ENCODE data around the gene TNS3. TPM values are rescaled to one million over a fixed set of nuclear protein-coding genes. Genes with fewer than 3 reads are reported as not detected.

Gene TNS3
- total and polyA plus RNA-seq, 2 of the 13 experiments (the other 11 are each of a cell fraction or from before 2014, with no cell fraction given), result 52.9 to 55.7 TPM

DNA sequence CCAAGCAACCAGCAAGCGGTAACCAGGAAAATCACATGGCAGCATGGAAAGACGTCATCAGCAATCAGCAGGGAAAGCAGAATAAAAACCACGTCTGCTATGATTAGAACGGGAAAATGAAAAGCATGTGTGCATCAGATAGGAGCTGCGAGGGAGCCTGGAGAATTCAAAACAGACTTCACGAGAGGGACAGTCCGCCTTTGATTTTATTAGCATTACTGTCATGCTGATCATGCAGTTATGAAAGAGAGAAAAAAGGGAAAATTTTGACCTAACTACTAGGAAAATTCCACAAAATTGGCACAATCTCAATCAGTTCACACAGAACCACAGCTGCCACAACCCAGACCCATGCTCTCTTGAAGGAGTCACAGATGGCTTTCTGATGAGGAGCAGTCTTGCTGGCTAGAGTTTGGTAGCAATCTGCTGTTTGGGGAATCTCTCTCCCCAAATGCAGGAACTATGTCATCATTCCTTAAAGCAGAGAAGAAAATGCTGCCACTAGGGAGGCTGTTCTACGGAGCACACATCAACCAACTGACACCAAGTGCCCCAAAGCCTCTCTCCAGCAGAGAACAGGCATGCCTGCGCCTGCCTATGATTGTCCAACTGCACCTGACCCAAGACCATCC lies 295.9 kb downstream of the TNS3 start:
- WGBS (ENCODE audit: low lambda C conversion rate), result 98% methylated on average over 9 of the region's 9 CpGs
- H3K9ac ChIP-seq (ENCODE audit: insufficient read depth, low read depth, low read length), result no peak overlapping the region
- H3K4me2 ChIP-seq (ENCODE audit: low read depth, low read length), result no peak overlapping the region
- no peak for DNase-seq (ENCODE audit: low spot score)
- BruUV-seq (replicated peaks), result no TSS peak
- H3K4me1 ChIP-seq (ENCODE audit: insufficient read depth, low read length), result peaks cover 24% of the 10 kb centered on the region
- H3K27me3 ChIP-seq (ENCODE audit: control insufficient read depth in 1 of 2, insufficient read depth in 2 of 2, low read length in 2 of 2), result no peaks in the 10 kb centered on the region
- FAIRE-seq, result no peak
- no peak overlapping the region for H3K27ac ChIP-seq (ENCODE audit: extremely low read length, insufficient read depth, low read length)
- intact Hi-C loops (cut with micrococcal nuclease; ENCODE audit: unreplicated experiment) (no loop called here), in situ Hi-C loops (cut with HindIII; ENCODE audit: extremely low pct_ligation_motif_present, low pct_unique_long_range_greater_than_20kb) (loop anchor here (25.0 kb wide), 1 partner anchor 551 kb away; no protein-coding TSS in a partner anchor)
- H4K20me1 ChIP-seq (ENCODE audit: insufficient read depth, low read length), result peaks cover 40% of the 10 kb centered on the region; the same call in 1 of the 2 replicates
- no peak overlapping the region for H3K4me3 ChIP-seq (replicated peaks in 1 of 3; ENCODE audit: insufficient read depth in 1 of 3, low read depth in 2 of 3, low read length in 3 of 3)
- TF ChIP-seq SATB2 (CRISPR knock-in tag; IDR thresholded peaks at IDR 0.05) (no peak), GATAD1 (CRISPR knock-in tag; IDR thresholded peaks at IDR 0.05) (no peak), ZNF850 (CRISPR knock-in tag; conservative IDR thresholded peaks at IDR 0.05) (no peak), ZSCAN21 (CRISPR knock-in tag; IDR thresholded peaks at IDR 0.05; ENCODE audit: borderline replicate concordance) (no peak), NBN (conservative IDR thresholded peaks at IDR 0.05) (no peak), TOPORS (CRISPR knock-in tag; IDR thresholded peaks at IDR 0.05) (no peak), ZNF792 (CRISPR knock-in tag; IDR thresholded peaks at IDR 0.05) (no peak), SP1 (IDR thresholded peaks at IDR 0.05) (no peak), SP1 (CRISPR knock-in tag; IDR thresholded peaks at IDR 0.05) (no peak), ZNF431 (CRISPR knock-in tag; IDR thresholded peaks at IDR 0.05; ENCODE audit: borderline replicate concordance, low read depth) (no peak)
- TF ChIP-seq, protein P1, sequence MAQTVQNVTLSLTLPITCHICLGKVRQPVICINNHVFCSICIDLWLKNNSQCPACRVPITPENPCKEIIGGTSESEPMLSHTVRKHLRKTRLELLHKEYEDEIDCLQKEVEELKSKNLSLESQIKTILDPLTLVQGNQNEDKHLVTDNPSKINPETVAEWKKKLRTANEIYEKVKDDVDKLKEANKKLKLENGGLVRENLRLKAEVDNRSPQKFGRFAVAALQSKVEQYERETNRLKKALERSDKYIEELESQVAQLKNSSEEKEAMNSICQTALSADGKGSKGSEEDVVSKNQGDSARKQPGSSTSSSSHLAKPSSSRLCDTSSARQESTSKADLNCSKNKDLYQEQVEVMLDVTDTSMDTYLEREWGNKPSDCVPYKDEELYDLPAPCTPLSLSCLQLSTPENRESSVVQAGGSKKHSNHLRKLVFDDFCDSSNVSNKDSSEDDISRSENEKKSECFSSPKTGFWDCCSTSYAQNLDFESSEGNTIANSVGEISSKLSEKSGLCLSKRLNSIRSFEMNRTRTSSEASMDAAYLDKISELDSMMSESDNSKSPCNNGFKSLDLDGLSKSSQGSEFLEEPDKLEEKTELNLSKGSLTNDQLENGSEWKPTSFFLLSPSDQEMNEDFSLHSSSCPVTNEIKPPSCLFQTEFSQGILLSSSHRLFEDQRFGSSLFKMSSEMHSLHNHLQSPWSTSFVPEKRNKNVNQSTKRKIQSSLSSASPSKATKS (CRISPR knock-in tag; IDR thresholded peaks at IDR 0.05), result no peak
- TF ChIP-seq, protein P2, sequence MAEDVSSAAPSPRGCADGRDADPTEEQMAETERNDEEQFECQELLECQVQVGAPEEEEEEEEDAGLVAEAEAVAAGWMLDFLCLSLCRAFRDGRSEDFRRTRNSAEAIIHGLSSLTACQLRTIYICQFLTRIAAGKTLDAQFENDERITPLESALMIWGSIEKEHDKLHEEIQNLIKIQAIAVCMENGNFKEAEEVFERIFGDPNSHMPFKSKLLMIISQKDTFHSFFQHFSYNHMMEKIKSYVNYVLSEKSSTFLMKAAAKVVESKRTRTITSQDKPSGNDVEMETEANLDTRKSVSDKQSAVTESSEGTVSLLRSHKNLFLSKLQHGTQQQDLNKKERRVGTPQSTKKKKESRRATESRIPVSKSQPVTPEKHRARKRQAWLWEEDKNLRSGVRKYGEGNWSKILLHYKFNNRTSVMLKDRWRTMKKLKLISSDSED (CRISPR knock-in tag; IDR thresholded peaks at IDR 0.05), result no peak
- peaks cover 40 to 96% of the 10 kb centered on the region in 2 experiments for H3K36me3 ChIP-seq (replicated peaks in 1 of 2; ENCODE audit: control insufficient read depth in 1 of 2, insufficient read depth in 2 of 2, low read length in 2 of 2)
- no peak overlapping the region for H2AFZ ChIP-seq (ENCODE audit: low read length)
- ATAC-seq, result no peak
- H3K79me2 ChIP-seq (ENCODE audit: insufficient read depth, low read length), result no peaks in the 10 kb centered on the region
- ChIA-PET CTCF (ENCODE audit: low intra/inter-chr PET ratio, low total read pairs) (no interaction called here), POLR2A (no interaction called here)
- no peaks in the 10 kb centered on the region for H3K9me3 ChIP-seq (ENCODE audit: low read length)

Measured in HepG2 (cell line).